Neural cell (in vitro differentiated cells): ENCODE measurements around the gene RABGGTB. TPM values are rescaled to one million over a fixed set of nuclear protein-coding genes. Genes with fewer than 3 reads are reported as not detected.
"Not testable (repeated sequence)": the region's sequence is repeated elsewhere in the genome, so short reads cannot be mapped to it uniquely, and the experiment has no call there.

Experiments used
- H2AFZ ChIP-seq: fragments of 200-600, 300-800 bp; sonication (generic), shearing (Covaris generic); 2 replicates; pipeline ENCODE4 v1.6.0; 2014; ENCODE audit warnings: low read depth, mild to moderate bottlenecking, antibody characterized with exemption, low read length, moderate library complexity
- H3F3A ChIP-seq: fragments of 200-600 bp; shearing (Covaris generic); 2 replicates; pipeline ENCODE4 v1.6.1; 2016; ENCODE audit warnings: mild to moderate bottlenecking, moderate library complexity, mixed read lengths, antibody characterized with exemption, low read length; ENCODE audit not compliant: insufficient read depth, poor library complexity, severe bottlenecking
- H3K27ac ChIP-seq: fragments of 200-600, 300-800 bp; sonication (generic), shearing (Covaris generic); 2 replicates; pipeline ENCODE4 v1.5.1; 2014; ENCODE audit warnings: mild to moderate bottlenecking, low read length, moderate library complexity
- H3K27me3 ChIP-seq: fragments of 300-800, 200-600 bp; sonication (generic), shearing (Covaris generic); 2 replicates; pipeline ENCODE4 v1.6.0; 2014; ENCODE audit warnings: mild to moderate bottlenecking, low read depth, low read length, moderate library complexity; ENCODE audit not compliant: insufficient read depth
- H3K36me3 ChIP-seq: fragments of 300-800, 200-600 bp; sonication (generic), shearing (Covaris generic); 2 replicates; pipeline ENCODE4 v1.5.1; 2014; ENCODE audit warnings: mild to moderate bottlenecking, antibody characterized with exemption, low read length, moderate library complexity; ENCODE audit not compliant: insufficient read depth
- H3K4me2 ChIP-seq: fragments of 300-800, 200-600 bp; sonication (generic), shearing (Covaris generic); 2 replicates; pipeline ENCODE4 v1.6.0; 2014; ENCODE audit warnings: mild to moderate bottlenecking, low read length
- H3K4me3 ChIP-seq: fragments of 300-800, 200-600 bp; sonication (generic), shearing (Covaris generic); 2 replicates; pipeline ENCODE4 v1.5.1; 2014; ENCODE audit warnings: mild to moderate bottlenecking, low read length, moderate library complexity
- H3K79me2 ChIP-seq: fragments of 200-600 bp; shearing (Covaris generic); replicated peaks from 2 replicates; pipeline ENCODE4 v1.6.0; 2014; ENCODE audit warnings: mild to moderate bottlenecking, low read length, moderate library complexity; ENCODE audit not compliant: insufficient read depth
- H3K9ac ChIP-seq: fragments of 300-800, 200-600 bp; sonication (generic), shearing (Covaris generic); 2 replicates; pipeline ENCODE4 v1.6.1; 2016; ENCODE audit warnings: mild to moderate bottlenecking, low read length, mixed read lengths
- H3K9me2 ChIP-seq: fragments of 200-600 bp; shearing (Covaris generic); 2 replicates; pipeline ENCODE4 v1.6.1; 2016; ENCODE audit warnings: mild to moderate bottlenecking, low read length, mixed read lengths; ENCODE audit not compliant: insufficient read depth
- H3K9me3 ChIP-seq: fragments of 200-600, 300-800 bp; sonication (generic), shearing (Covaris generic); 2 replicates; pipeline ENCODE4 v1.6.1; 2016; ENCODE audit warnings: mild to moderate bottlenecking, mixed run types, low read length, moderate library complexity, mixed read lengths
- H4K20me1 ChIP-seq: fragments of 200-600 bp; shearing (Covaris generic); 2 replicates; pipeline ENCODE4 v1.6.1; 2016; ENCODE audit warnings: mild to moderate bottlenecking, mixed run types; ENCODE audit not compliant: insufficient read depth
- CTCF ChIP-seq: fragments of 450-650 bp; IDR thresholded peaks from 2 replicates; pipeline ENCODE4 v1.5.1; 2014; ENCODE audit warnings: antibody characterized with exemption, mild to moderate bottlenecking, moderate library complexity; ENCODE audit not compliant: poor library complexity, severe bottlenecking
- EP300 ChIP-seq: fragments of 450-650 bp; conservative IDR thresholded peaks from 2 replicates; pipeline ENCODE4 v1.6.1; 2014; ENCODE audit warnings: antibody characterized with exemption, mild to moderate bottlenecking, moderate library complexity; ENCODE audit not compliant: poor library complexity, severe bottlenecking
- EZH2 ChIP-seq: fragments of 200-600, 300-800 bp; shearing (Covaris generic), sonication (generic); IDR thresholded peaks from 2 replicates; pipeline ENCODE4 v1.6.1; 2014; ENCODE audit warnings: antibody characterized with exemption, low read length, borderline replicate concordance, mild to moderate bottlenecking; ENCODE audit not compliant: insufficient read depth, poor library complexity, severe bottlenecking
- MXI1 ChIP-seq: fragments of 450-650 bp; conservative IDR thresholded peaks from 2 replicates; pipeline ENCODE4 v1.6.1; 2014; ENCODE audit warnings: antibody characterized with exemption, mild to moderate bottlenecking; ENCODE audit not compliant: poor library complexity, severe bottlenecking
- POLR2AphosphoS5 ChIP-seq: IDR thresholded peaks from 2 replicates; pipeline ENCODE4 v1.6.1; 2012
- RAD21 ChIP-seq: fragments of 450-650 bp; conservative IDR thresholded peaks from 2 replicates; pipeline ENCODE4 v1.6.1; 2014; ENCODE audit warnings: antibody characterized with exemption, mild to moderate bottlenecking, moderate library complexity
- REST ChIP-seq: IDR thresholded peaks from 2 replicates; pipeline ENCODE4 v1.6.1; 2012; ENCODE audit warnings: borderline replicate concordance
- SMC3 ChIP-seq: fragments of 450-650 bp; conservative IDR thresholded peaks from 2 replicates; pipeline ENCODE4 v1.6.1; 2014; ENCODE audit warnings: antibody characterized with exemption, mild to moderate bottlenecking, moderate library complexity; ENCODE audit not compliant: poor library complexity
- TAF1 ChIP-seq: IDR thresholded peaks from 2 replicates; pipeline ENCODE4 v1.6.1; 2012; ENCODE audit warnings: low read depth
- polyA plus RNA-seq: library from polyadenylated mRNA; depleted of rRNA; stranded (reverse); fragments of >200 nt; gene quantifications from 2 replicates; pipeline ENCODE4 v1.2.3, GENCODE V29; 2014

The RABGGTB gene
- polyA plus RNA-seq, 1 donor from 2014 or later = 132 TPM

- no peaks in the 10 kb centered on the region for H4K20me1 ChIP-seq
- H3K9ac ChIP-seq = no peak overlapping the region
- no peak overlapping the region for H3K4me3 ChIP-seq
- no peak overlapping the region for H2AFZ ChIP-seq
- H3K27me3 ChIP-seq = no peaks in the 10 kb centered on the region
- H3K36me3 ChIP-seq = peaks cover 4% of the 10 kb centered on the region
- H3K4me2 ChIP-seq = no peak overlapping the region
- no peaks in the 10 kb centered on the region for H3K79me2 ChIP-seq
- H3K27ac ChIP-seq = no peak overlapping the region
- TF ChIP-seq TAF1 (no peak), REST (no peak), POLR2AphosphoS5 (no peak), RAD21 (no peak), SMC3 (no peak), EP300 (no peak), MXI1 (no peak), EZH2 (no peak), CTCF (no peak)
- H3F3A ChIP-seq = no peaks in the 10 kb centered on the region
- no peaks in the 10 kb centered on the region for H3K9me3 ChIP-seq
- no peaks in the 10 kb centered on the region for H3K9me2 ChIP-seq
These were observed 40.8 kb upstream of the RABGGTB start for GRCh38 chr1:75745276-75745675.

- H3K79me2 ChIP-seq, H3K27ac ChIP-seq, H3K4me3 ChIP-seq, H3K27me3 ChIP-seq, H2AFZ ChIP-seq, H3F3A ChIP-seq, H3K36me3 ChIP-seq, H4K20me1 ChIP-seq, H3K4me2 ChIP-seq, H3K9me3 ChIP-seq, H3K9ac ChIP-seq, H3K9me2 ChIP-seq: not testable (repeated sequence)
These were observed 28.8 kb upstream of the RABGGTB start for GRCh38 chr1:75757210-75757609.

GRCh38 chr1:75758543-75758942, 27.5 kb upstream of the RABGGTB start:
- not testable (repeated sequence) for H3K36me3 ChIP-seq, H3K9me3 ChIP-seq, H3K9ac ChIP-seq, H3K4me3 ChIP-seq, H3F3A ChIP-seq, H4K20me1 ChIP-seq, H3K9me2 ChIP-seq, H3K27ac ChIP-seq, H3K27me3 ChIP-seq, H3K4me2 ChIP-seq, H3K79me2 ChIP-seq, H2AFZ ChIP-seq
